ENCODE results near the gene NDRG4.

Gene NDRG4

GRCh38 chr16:58508671-58509251 lies 8.8 kb downstream of the NDRG4 start:
- DNase-seq (ENCODE audit: extremely low read depth in 1 of 2, low read depth in 1 of 2) = no peak

GRCh38 chr16:58509256-58510096 lies 9.5 kb downstream of the NDRG4 start:
- DNase-seq (ENCODE audit: extremely low read depth in 1 of 2, low read depth in 1 of 2) = no peak

GRCh38 chr16:58510097-58510775 lies 10.3 kb downstream of the NDRG4 start:
- DNase-seq (ENCODE audit: extremely low read depth in 1 of 2, low read depth in 1 of 2) = no peak

- no peak for DNase-seq (ENCODE audit: extremely low read depth in 1 of 2, low read depth in 1 of 2)
Observed at GRCh38 chr16:58510776-58511628, 11.1 kb downstream of the NDRG4 start.

GRCh38 chr16:58511933-58512815 lies 12.2 kb downstream of the NDRG4 start:
- DNase-seq (ENCODE audit: extremely low read depth in 1 of 2, low read depth in 1 of 2) = peak; percentile 57 to 77

GRCh38 chr16:58513874-58514273 lies 13.9 kb downstream of the NDRG4 start:
- DNase-seq (ENCODE audit: extremely low read depth in 1 of 2, low read depth in 1 of 2) = no peak

GRCh38 chr16:58515125-58515870 lies 15.4 kb downstream of the NDRG4 start, which contains the start of gene SETD6:
SETD6 (plus strand) TSS chr16:58515517; CDS start chr16:58515538, 21 bp downstream.
- DNase-seq (ENCODE audit: extremely low read depth in 1 of 2, low read depth in 1 of 2) = peak; percentile 58 to 60

GRCh38 chr16:58515871-58516767 lies 16.2 kb downstream of the NDRG4 start:
- peak in 1 of 2 donors; percentile 11 for DNase-seq (ENCODE audit: extremely low read depth in 1 of 2, low read depth in 1 of 2)

- no peak for DNase-seq (ENCODE audit: extremely low read depth in 1 of 2, low read depth in 1 of 2)
Observed at GRCh38 chr16:58516768-58517107, 16.8 kb downstream of the NDRG4 start.

GRCh38 chr16:58518083-58518979 lies 18.4 kb downstream of the NDRG4 start:
- no peak for DNase-seq (ENCODE audit: extremely low read depth in 1 of 2, low read depth in 1 of 2)

GRCh38 chr16:58518980-58519368 lies 19.0 kb downstream of the NDRG4 start:
- DNase-seq (ENCODE audit: extremely low read depth in 1 of 2, low read depth in 1 of 2) = no peak

GRCh38 chr16:58519707-58520106 lies 19.8 kb downstream of the NDRG4 start:
- no peak for DNase-seq (ENCODE audit: extremely low read depth in 1 of 2, low read depth in 1 of 2)

- DNase-seq (ENCODE audit: extremely low read depth in 1 of 2, low read depth in 1 of 2) = no peak
Observed at GRCh38 chr16:58530179-58530578, 30.2 kb downstream of the NDRG4 start.

GRCh38 chr16:58532414-58532813 lies 32.5 kb downstream of the NDRG4 start:
- DNase-seq (ENCODE audit: extremely low read depth in 1 of 2, low read depth in 1 of 2) = no peak

- DNase-seq (ENCODE audit: extremely low read depth in 1 of 2, low read depth in 1 of 2) = no peak
Observed at GRCh38 chr16:58533751-58534470, 34.0 kb downstream of the NDRG4 start.

- no peak for DNase-seq (ENCODE audit: extremely low read depth in 1 of 2, low read depth in 1 of 2)
Observed at GRCh38 chr16:58535100-58535499, 35.2 kb downstream of the NDRG4 start.

GRCh38 chr16:58536278-58536677 lies 36.3 kb downstream of the NDRG4 start:
- DNase-seq (ENCODE audit: extremely low read depth in 1 of 2, low read depth in 1 of 2) = no peak

Measured in stimulated activated CD8-positive, alpha-beta memory T cell treated with anti-CD3 and anti-CD28 coated beads, Interleukin-7, amount 100 ng/mL, for 48 hours (primary cell).